Measurements from ENCODE around the gene GLB1L3. TPM values are rescaled to one million over a fixed set of nuclear protein-coding genes. Genes with fewer than 3 reads are reported as not detected.
"Not testable (repeated sequence)": the region's sequence is repeated elsewhere in the genome, so short reads cannot be mapped to it uniquely, and the experiment has no call there.

The GLB1L3 gene
- total and polyA plus RNA-seq, 7 experiments from 2014 or later, result 1.0 to 11.4 (median 2.5) TPM

DNA sequence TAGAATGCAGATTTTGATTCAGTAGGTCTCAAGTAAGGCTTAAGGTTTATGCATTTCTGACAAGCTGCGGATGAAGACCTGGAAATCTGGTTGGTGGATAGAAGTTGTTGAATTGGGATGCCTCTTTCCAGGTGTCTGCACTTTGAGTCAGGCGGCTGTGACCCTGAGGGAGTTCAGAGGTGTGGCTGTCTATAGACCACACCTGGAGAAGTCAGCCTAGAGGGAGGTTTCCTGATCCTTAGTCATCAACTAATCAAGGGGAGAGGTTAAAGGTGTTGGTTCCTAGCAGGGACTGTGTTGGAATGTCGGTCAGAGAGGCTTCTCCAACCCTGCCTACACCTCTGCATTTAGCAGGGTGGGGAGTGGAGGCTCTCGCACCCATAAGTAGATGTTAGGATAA, 63.6 kb downstream of the GLB1L3 start:
- Mint-ChIP-seq H3K27ac (no peak overlapping the region), H3K9me3 (no peaks in the 10 kb centered on the region), H3K27me3 (peaks cover 0 to 10% (median 0%) of the 10 kb centered on the region in 5 donors), H3K4me3 (no peak overlapping the region), H3K4me1 (no peaks in the 10 kb centered on the region), H3K36me3 (no peaks in the 10 kb centered on the region)
- Histone ChIP-seq H3K36me3 (ENCODE audit: control insufficient read depth in 2 of 3, insufficient read depth in 3 of 3, low read length in 3 of 3) (no peaks in the 10 kb centered on the region), H3K27me3 (ENCODE audit: control insufficient read depth in 2 of 2, insufficient read depth in 2 of 2, low read length in 2 of 2) (no peaks in the 10 kb centered on the region), H3K9me3 (ENCODE audit: control insufficient read depth in 2 of 3, low read length in 3 of 3) (no peaks in the 10 kb centered on the region), H3K4me1 (ENCODE audit: control insufficient read depth in 2 of 2, insufficient read depth in 2 of 2, low read length in 2 of 2) (no peaks in the 10 kb centered on the region), H3K27ac (ENCODE audit: low read depth, low read length) (no peak overlapping the region), H3K4me3 (ENCODE audit: low read length) (no peak overlapping the region)
- no peak for ATAC-seq
- intact Hi-C loops (cut with micrococcal nuclease), result no loop called here
- CTCF ChIA-PET, result interaction anchor here (0.9 kb wide), 1 partner anchor 35 kb away, joined by 3 read pairs; no protein-coding TSS in a partner anchor
- POLR2A ChIA-PET, result no interaction called here
- no peak for DNase-seq

DNA sequence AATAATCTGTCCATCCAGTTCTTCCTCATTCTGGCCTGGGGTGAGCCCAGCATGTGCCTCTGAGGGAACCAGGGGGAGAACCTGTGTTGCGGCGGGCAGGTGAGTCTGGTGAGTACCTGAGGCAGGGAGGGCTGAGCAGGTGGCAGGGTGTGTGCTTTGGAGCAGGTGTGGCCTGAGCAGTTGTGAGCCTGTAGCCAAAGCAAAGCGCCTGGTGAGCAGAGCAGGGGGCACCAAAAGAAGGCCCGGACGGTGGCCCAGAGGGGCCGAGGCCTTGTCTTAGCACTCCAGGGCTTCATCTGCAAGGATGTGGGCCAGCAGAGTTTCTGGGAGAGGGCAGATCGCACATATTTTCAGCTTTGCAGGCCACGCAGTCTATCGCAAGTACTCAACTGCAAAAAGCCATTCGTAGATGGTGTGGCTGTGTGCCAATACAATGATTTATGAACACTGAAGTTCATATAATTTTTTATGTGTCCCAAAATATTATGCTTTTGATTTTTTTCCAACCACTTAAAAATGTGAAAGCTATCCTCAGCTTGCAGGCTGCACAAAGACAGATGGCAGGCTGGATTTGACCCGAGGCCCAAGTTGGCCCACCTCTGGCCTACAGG, 64.3 kb downstream of the GLB1L3 start:
- DNase-seq (no peak), ATAC-seq (no peak)
- H3K4me1 Mint-ChIP-seq, result no peaks in the 10 kb centered on the region
- Histone ChIP-seq H3K27me3 (ENCODE audit: control insufficient read depth in 2 of 2, insufficient read depth in 2 of 2, low read length in 2 of 2) (no peaks in the 10 kb centered on the region), H3K4me1 (ENCODE audit: control insufficient read depth in 2 of 2, insufficient read depth in 2 of 2, low read length in 2 of 2) (no peaks in the 10 kb centered on the region), H3K9me3 (ENCODE audit: control insufficient read depth in 2 of 3, low read length in 3 of 3) (no peaks in the 10 kb centered on the region), H3K36me3 (ENCODE audit: control insufficient read depth in 2 of 3, insufficient read depth in 3 of 3, low read length in 3 of 3) (no peaks in the 10 kb centered on the region), H3K27ac (ENCODE audit: low read depth, low read length) (no peak overlapping the region), H3K4me3 (ENCODE audit: low read length) (no peak overlapping the region)
- peaks cover 0 to 4% (median 0%) of the 10 kb centered on the region in 5 donors for H3K27me3 Mint-ChIP-seq
- ChIA-PET CTCF (no interaction called here), POLR2A (no interaction called here)
- no peak overlapping the region for H3K4me3 Mint-ChIP-seq
- intact Hi-C loops (cut with micrococcal nuclease), result no loop called here
- no peak overlapping the region for H3K27ac Mint-ChIP-seq
- H3K36me3 Mint-ChIP-seq, result no peaks in the 10 kb centered on the region
- no peaks in the 10 kb centered on the region for H3K9me3 Mint-ChIP-seq

- Histone ChIP-seq H3K9me3 (ENCODE audit: control insufficient read depth in 2 of 3, low read length in 3 of 3) (no peaks in the 10 kb centered on the region), H3K27ac (ENCODE audit: low read depth, low read length) (no peak overlapping the region), H3K4me1 (ENCODE audit: control insufficient read depth in 2 of 2, insufficient read depth in 2 of 2, low read length in 2 of 2) (no peaks in the 10 kb centered on the region), H3K36me3 (ENCODE audit: control insufficient read depth in 2 of 3, insufficient read depth in 3 of 3, low read length in 3 of 3) (no peaks in the 10 kb centered on the region), H3K27me3 (ENCODE audit: control insufficient read depth in 2 of 2, insufficient read depth in 2 of 2, low read length in 2 of 2) (no peaks in the 10 kb centered on the region), H3K4me3 (ENCODE audit: low read length) (no peak overlapping the region)
- H3K27ac Mint-ChIP-seq, result no peak overlapping the region
- CTCF ChIA-PET, result no interaction called here
- DNase-seq (peak in 1 of 9 donors; percentile 6), ATAC-seq (no peak)
- POLR2A ChIA-PET, result no interaction called here
- no peaks in the 10 kb centered on the region for H3K36me3 Mint-ChIP-seq
- intact Hi-C loops (cut with micrococcal nuclease), result no loop called here
- H3K27me3 Mint-ChIP-seq, result no peaks in the 10 kb centered on the region
- H3K4me1 Mint-ChIP-seq, result no peaks in the 10 kb centered on the region
- no peak overlapping the region for H3K4me3 Mint-ChIP-seq
- H3K9me3 Mint-ChIP-seq, result no peaks in the 10 kb centered on the region
Observed at GRCh38 chr11:134341805-134342571, 65.8 kb downstream of the GLB1L3 start.

- peaks cover 0 to 5% (median 0%) of the 10 kb centered on the region in 7 donors for H3K4me1 Mint-ChIP-seq
- no peaks in the 10 kb centered on the region for H3K36me3 Mint-ChIP-seq
- H3K9me3 ChIP-seq (ENCODE audit: control insufficient read depth in 2 of 3, low read length in 3 of 3), result no peaks in the 10 kb centered on the region
- ChIA-PET CTCF (no interaction called here), POLR2A (no interaction called here)
- H3K27me3 ChIP-seq (ENCODE audit: control insufficient read depth in 2 of 2, insufficient read depth in 2 of 2, low read length in 2 of 2), result no peaks in the 10 kb centered on the region
- no peak overlapping the region for H3K27ac ChIP-seq (ENCODE audit: low read depth, low read length)
- H3K36me3 ChIP-seq (ENCODE audit: control insufficient read depth in 2 of 3, insufficient read depth in 3 of 3, low read length in 3 of 3), result no peaks in the 10 kb centered on the region
- no peaks in the 10 kb centered on the region for H3K4me1 ChIP-seq (ENCODE audit: control insufficient read depth in 2 of 2, insufficient read depth in 2 of 2, low read length in 2 of 2)
- intact Hi-C loops (cut with micrococcal nuclease), result no loop called here
- H3K9me3 Mint-ChIP-seq, result no peaks in the 10 kb centered on the region
- no peak overlapping the region for H3K27ac Mint-ChIP-seq
- H3K27me3 Mint-ChIP-seq, result no peaks in the 10 kb centered on the region
- ATAC-seq, result no peak
- DNase-seq, result peak in 1 of 9 donors; percentile 16
- H3K4me3 Mint-ChIP-seq, result no peak overlapping the region
- H3K4me3 ChIP-seq (ENCODE audit: low read length), result no peak overlapping the region
Observed at GRCh38 chr11:134342572-134343340, 66.6 kb downstream of the GLB1L3 start.

GRCh38 chr11:134343646-134344045, 67.5 kb downstream of the GLB1L3 start:
- peaks cover 0 to 5% (median 0%) of the 10 kb centered on the region in 7 donors for H3K4me1 Mint-ChIP-seq
- intact Hi-C loops (cut with micrococcal nuclease), result loop anchor here in 1 of 2 donors (1.0 kb wide), 1 partner anchor 63 kb away; no protein-coding TSS in a partner anchor
- no peak overlapping the region for H3K27ac Mint-ChIP-seq
- no peaks in the 10 kb centered on the region for H3K27me3 ChIP-seq (ENCODE audit: control insufficient read depth in 2 of 2, insufficient read depth in 2 of 2, low read length in 2 of 2)
- no peaks in the 10 kb centered on the region for H3K9me3 Mint-ChIP-seq
- H3K4me3 ChIP-seq (ENCODE audit: low read length), result no peak overlapping the region
- no peak overlapping the region for H3K4me3 Mint-ChIP-seq
- peaks cover 0 to under 1% of the 10 kb centered on the region in 2 donors for H3K4me1 ChIP-seq (ENCODE audit: control insufficient read depth in 2 of 2, insufficient read depth in 2 of 2, low read length in 2 of 2)
- H3K9me3 ChIP-seq (ENCODE audit: control insufficient read depth in 2 of 3, low read length in 3 of 3), result no peaks in the 10 kb centered on the region
- H3K27me3 Mint-ChIP-seq, result no peaks in the 10 kb centered on the region
- no peaks in the 10 kb centered on the region for H3K36me3 Mint-ChIP-seq
- H3K36me3 ChIP-seq (ENCODE audit: control insufficient read depth in 2 of 3, insufficient read depth in 3 of 3, low read length in 3 of 3), result no peaks in the 10 kb centered on the region
- POLR2A ChIA-PET, result no interaction called here
- peak in 1 of 9 donors; percentile 10 for DNase-seq
- CTCF ChIA-PET, result no interaction called here
- H3K27ac ChIP-seq (ENCODE audit: low read depth, low read length), result no peak overlapping the region
- ATAC-seq, result no peak

- H3K36me3 Mint-ChIP-seq; H3K27me3 ChIP-seq (ENCODE audit: control insufficient read depth in 2 of 2, insufficient read depth in 2 of 2, low read length in 2 of 2); H3K9me3 Mint-ChIP-seq; H3K27ac ChIP-seq (ENCODE audit: low read depth, low read length); CTCF ChIA-PET; H3K27ac Mint-ChIP-seq; H3K4me3 Mint-ChIP-seq; H3K4me1 ChIP-seq (ENCODE audit: control insufficient read depth in 2 of 2, insufficient read depth in 2 of 2, low read length in 2 of 2); H3K27me3 Mint-ChIP-seq; ATAC-seq; POLR2A ChIA-PET; H3K36me3 ChIP-seq (ENCODE audit: control insufficient read depth in 2 of 3, insufficient read depth in 3 of 3, low read length in 3 of 3); H3K9me3 ChIP-seq (ENCODE audit: control insufficient read depth in 2 of 3, low read length in 3 of 3); H3K4me3 ChIP-seq (ENCODE audit: low read length): not testable (repeated sequence)
- peaks cover 0 to 13% (median 4%) of the 10 kb centered on the region in 7 donors for H3K4me1 Mint-ChIP-seq
- intact Hi-C loops (cut with micrococcal nuclease), result loop anchor here in 1 of 2 donors (1.0 kb wide), 1 partner anchor 64 kb away; no protein-coding TSS in a partner anchor
- peak in 1 of 9 donors; percentile 20 for DNase-seq
Observed at GRCh38 chr11:134344497-134345236, 68.5 kb downstream of the GLB1L3 start.
